Effector memory CD4-positive, alpha-beta T cell (primary cell): ENCODE measurements around the gene ATP1A2.

Experiments used
- DNase-seq, 3 donors: peaks; one replicate each; pipeline ENCODE4 v3.0.0-alpha.2; 2020
- H3K27ac ChIP-seq: 2 replicates; pipeline ENCODE4 v1.7.0; 2013; ENCODE audit warnings: mild to moderate bottlenecking, low read length, moderate library complexity; ENCODE audit not compliant: insufficient read depth, poor library complexity, severe bottlenecking
- H3K27me3 ChIP-seq: replicated peaks from 2 replicates; pipeline ENCODE4 v1.7.0; 2013; ENCODE audit warnings: mild to moderate bottlenecking, low read length; ENCODE audit not compliant: insufficient read depth, control insufficient read depth, poor library complexity, severe bottlenecking
- H3K36me3 ChIP-seq: 2 replicates; pipeline ENCODE4 v1.7.0; 2013; ENCODE audit warnings: mild to moderate bottlenecking, low read length, moderate library complexity; ENCODE audit not compliant: control insufficient read depth, insufficient read depth
- H3K4me1 ChIP-seq: 2 replicates; pipeline ENCODE4 v1.7.0; 2013; ENCODE audit warnings: low read length, mild to moderate bottlenecking; ENCODE audit not compliant: control insufficient read depth, insufficient read depth, poor library complexity, severe bottlenecking
- H3K4me3 ChIP-seq: 2 replicates; pipeline ENCODE4 v1.7.0; 2013; ENCODE audit warnings: low read length, low read depth, mild to moderate bottlenecking; ENCODE audit not compliant: insufficient read depth, poor library complexity, severe bottlenecking
- H3K9me3 ChIP-seq: 2 replicates; pipeline ENCODE4 v1.7.0; 2013; ENCODE audit warnings: mild to moderate bottlenecking, low read length, moderate library complexity; ENCODE audit not compliant: control insufficient read depth

The ATP1A2 gene

DNA sequence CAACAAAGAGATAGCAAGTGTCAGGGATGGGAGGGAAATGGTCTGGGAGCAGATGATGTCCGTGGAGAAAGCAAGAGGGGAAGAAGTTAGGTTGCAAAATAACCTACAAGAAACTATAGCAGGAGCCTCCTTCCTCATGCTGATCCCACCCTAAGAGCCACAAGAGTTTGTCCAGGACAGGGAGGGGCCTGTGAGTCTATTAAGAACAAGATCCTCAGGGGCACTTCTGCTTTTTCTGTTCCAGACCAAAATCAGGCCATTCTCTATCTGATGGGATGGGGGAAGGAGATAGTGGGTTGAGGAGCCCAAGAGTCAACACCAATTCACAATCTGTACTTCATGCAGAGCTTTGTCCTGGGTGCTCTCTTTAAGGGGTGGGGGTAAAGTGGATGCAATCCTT lies 28.1 kb downstream of the ATP1A2 start:
- H3K27me3 ChIP-seq = no peaks in the 10 kb centered on the region
- no peak for DNase-seq
- no peaks in the 10 kb centered on the region for H3K4me1 ChIP-seq
- no peaks in the 10 kb centered on the region for H3K9me3 ChIP-seq
- H3K4me3 ChIP-seq = no peak overlapping the region
- no peak overlapping the region for H3K27ac ChIP-seq
- no peaks in the 10 kb centered on the region for H3K36me3 ChIP-seq

DNA sequence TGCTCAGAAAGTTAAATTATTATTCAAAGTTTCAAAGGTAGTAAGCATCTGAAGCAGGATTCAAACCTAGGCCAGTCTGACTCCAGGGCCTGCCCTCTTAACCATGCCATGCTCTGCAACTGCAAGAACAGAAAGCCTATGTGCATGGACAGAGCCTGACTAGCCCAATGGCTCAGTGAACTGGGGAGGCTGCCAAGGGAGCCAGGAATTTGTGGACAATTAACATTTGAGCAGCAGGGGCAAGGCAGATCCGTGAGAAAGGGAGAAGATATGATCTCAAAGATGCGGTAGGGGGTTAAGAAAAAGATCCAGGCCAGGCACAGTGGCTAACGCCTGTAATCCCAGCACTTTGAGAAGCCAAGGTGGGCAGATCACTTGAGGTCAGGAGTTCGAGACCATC lies 29.4 kb downstream of the ATP1A2 start:
- Histone ChIP-seq H3K36me3 (no peaks in the 10 kb centered on the region), H3K27ac (no peak overlapping the region), H3K4me3 (no peak overlapping the region), H3K27me3 (no peaks in the 10 kb centered on the region), H3K9me3 (no peaks in the 10 kb centered on the region), H3K4me1 (no peaks in the 10 kb centered on the region)
- DNase-seq = no peak

DNA sequence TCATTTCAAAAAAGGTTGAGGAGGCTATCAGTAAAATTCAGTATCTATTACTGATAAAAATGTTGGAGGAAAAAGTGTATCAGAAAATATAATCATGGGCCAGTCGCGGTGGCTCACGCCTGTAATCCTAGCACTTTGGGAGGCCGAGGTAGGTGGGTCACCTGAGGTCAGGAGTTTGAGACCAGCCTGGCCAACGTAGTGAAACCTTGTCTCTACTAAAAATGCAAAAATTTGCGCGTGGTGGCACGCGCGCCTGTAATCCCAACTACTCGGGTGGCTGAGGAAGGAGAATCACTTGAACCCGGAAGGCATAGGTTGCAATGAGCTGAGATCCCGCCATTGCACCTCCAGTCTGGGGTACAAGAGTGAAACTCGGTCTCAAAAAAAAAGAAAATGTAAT lies 30.5 kb downstream of the ATP1A2 start:
- DNase-seq = no peak
- Histone ChIP-seq H3K36me3 (no peaks in the 10 kb centered on the region), H3K4me3 (no peak overlapping the region), H3K27ac (no peak overlapping the region), H3K27me3 (no peaks in the 10 kb centered on the region), H3K9me3 (no peaks in the 10 kb centered on the region), H3K4me1 (no peaks in the 10 kb centered on the region)

DNA sequence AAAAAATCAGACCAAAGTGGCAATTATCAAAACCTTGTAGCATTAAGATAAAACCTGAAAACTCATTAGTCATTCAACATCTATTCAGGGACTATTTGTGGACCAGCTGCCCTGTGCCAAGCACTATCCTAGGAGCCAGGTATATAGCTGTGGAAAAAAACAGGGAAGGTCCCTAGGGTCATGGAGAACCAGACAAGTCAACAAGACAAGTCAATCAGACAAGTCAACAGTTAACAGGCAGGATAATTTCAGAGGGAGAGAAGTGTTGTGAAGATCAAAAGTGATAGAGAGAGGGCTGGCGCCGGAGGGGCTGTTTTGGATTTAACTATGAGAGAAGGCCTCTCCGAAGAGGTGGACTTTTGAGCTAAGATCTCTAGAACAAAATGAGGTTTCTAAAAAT lies 32.6 kb downstream of the ATP1A2 start:
- H3K9me3 ChIP-seq = no peaks in the 10 kb centered on the region
- no peak for DNase-seq
- no peaks in the 10 kb centered on the region for H3K27me3 ChIP-seq
- no peak overlapping the region for H3K27ac ChIP-seq
- H3K36me3 ChIP-seq = no peaks in the 10 kb centered on the region
- no peak overlapping the region for H3K4me3 ChIP-seq
- no peaks in the 10 kb centered on the region for H3K4me1 ChIP-seq

DNA sequence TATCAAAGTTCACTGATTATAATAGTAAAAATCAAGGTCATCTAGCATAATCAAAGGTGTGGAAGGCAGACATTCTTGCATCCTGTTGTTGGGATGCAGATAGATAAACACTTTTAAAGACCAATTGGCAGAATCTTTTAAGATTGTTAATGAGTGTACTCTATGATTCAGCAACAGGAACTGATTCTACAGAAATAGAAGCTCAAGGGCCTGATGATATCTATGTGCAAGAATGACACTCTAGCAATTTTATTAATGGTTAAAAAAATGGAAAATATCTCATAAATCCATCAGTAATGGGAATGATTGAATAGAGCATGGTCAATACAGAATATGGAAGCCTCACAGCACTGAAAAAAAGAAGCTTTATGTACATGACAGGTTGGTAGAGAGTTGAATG lies 33.7 kb downstream of the ATP1A2 start:
- Histone ChIP-seq H3K4me3 (no peak overlapping the region), H3K4me1 (no peaks in the 10 kb centered on the region), H3K9me3 (no peaks in the 10 kb centered on the region), H3K36me3 (no peaks in the 10 kb centered on the region), H3K27ac (no peak overlapping the region), H3K27me3 (no peaks in the 10 kb centered on the region)
- no peak for DNase-seq

DNA sequence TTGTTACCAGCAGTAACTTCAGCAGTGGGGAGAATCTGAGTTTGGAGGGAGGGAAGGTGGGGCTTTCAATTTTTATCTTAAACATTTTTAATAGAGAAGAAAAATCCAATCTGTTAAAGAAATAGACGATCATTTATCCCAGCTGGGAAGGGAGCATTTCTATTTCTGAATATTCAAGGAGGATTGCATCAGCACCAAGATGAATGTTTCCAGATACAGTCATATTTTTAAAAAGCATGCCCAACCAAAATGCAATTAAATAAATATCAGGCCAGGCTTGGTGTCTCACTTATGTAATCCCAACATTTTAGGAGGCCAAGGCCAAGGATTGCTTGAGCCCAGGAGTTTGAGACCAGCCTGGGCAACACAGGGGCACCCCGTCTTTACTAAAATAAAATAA lies 34.2 kb downstream of the ATP1A2 start:
- no peaks in the 10 kb centered on the region for H3K36me3 ChIP-seq
- H3K27me3 ChIP-seq = no peaks in the 10 kb centered on the region
- H3K9me3 ChIP-seq = no peaks in the 10 kb centered on the region
- H3K4me3 ChIP-seq = no peak overlapping the region
- H3K27ac ChIP-seq = no peak overlapping the region
- no peaks in the 10 kb centered on the region for H3K4me1 ChIP-seq
- no peak for DNase-seq

DNA sequence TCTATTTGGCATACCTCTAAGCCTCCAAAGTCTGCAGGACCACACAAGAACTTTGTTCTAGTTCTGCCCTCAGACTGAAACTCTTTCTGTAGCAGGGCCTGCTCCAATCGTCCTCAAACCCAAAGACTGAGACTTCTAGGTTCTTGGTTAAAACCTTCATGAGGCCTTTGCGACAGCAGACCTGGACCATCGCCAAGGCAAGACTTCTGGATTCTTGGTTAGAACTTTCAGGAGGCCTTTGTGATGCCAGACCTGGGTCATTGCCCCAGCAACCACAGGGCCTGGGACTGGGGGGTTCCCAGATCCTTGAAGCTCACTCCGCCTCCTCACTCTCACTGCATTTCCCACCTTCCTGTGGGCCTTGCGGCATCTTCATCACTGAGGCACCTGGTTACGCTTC lies 35.7 kb downstream of the ATP1A2 start, which contains the start of gene ATP1A4:
ATP1A4 (plus strand) TSS at position 301 of the 400 bp plus-strand sequence. CDS start 438 bp downstream, outside the sequence.
- Histone ChIP-seq H3K4me3 (no peak within 1 kb of the TSS), H3K27ac (no peak within 1 kb of the TSS), H3K27me3 (no peaks in the 10 kb centered on the region), H3K9me3 (no peaks in the 10 kb centered on the region), H3K36me3 (no peaks in the 10 kb centered on the region), H3K4me1 (no peaks in the 10 kb centered on the region)
- DNase-seq = no peak

DNA sequence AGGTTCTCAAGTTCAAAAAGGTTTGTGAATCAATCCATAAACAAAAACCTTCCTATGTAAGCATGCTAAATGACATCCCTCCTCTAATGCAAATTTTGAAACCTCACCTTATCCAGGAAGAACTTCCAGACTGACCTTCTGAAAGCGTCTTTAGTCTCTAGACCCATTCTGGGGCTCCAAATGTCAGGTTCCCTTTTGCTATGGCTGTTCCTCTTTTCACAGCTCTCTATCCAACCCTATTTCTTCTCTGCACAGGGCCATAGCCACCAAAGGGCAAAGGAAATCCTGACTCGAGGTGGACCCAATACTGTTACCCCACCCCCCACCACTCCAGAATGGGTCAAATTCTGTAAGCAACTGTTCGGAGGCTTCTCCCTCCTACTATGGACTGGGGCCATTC lies 39.2 kb downstream of the ATP1A2 start:
- DNase-seq = no peak
- no peaks in the 10 kb centered on the region for H3K27me3 ChIP-seq
- no peak overlapping the region for H3K27ac ChIP-seq

DNA sequence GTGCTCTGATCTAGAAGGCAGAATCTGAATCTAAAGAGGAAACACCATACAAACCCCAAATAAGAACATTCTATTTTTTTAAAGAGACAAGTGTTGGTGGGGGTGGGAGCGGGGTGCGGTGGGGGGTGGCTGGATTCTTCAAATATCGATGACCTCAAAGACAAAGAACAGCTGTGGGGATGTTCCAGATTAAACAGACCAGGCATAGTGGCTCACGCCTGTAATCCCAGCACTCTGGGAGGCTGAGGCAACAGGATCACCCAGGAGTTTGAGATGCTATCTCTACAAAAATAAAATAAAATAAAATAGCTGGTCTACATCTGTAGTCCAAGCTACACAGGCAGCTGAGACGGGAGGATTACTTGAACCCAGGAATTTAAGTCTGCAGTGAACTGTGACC lies 40.8 kb downstream of the ATP1A2 start:
- DNase-seq = no peak
- H3K27me3 ChIP-seq = no peaks in the 10 kb centered on the region
- H3K4me1 ChIP-seq = no peaks in the 10 kb centered on the region
- H3K36me3 ChIP-seq = no peaks in the 10 kb centered on the region
- H3K27ac ChIP-seq = no peak overlapping the region
- no peaks in the 10 kb centered on the region for H3K9me3 ChIP-seq
- H3K4me3 ChIP-seq = no peak overlapping the region

More for the DNA sequence above, 39.2 kb downstream of the ATP1A2 start:
- Histone ChIP-seq H3K4me1 (no peaks in the 10 kb centered on the region), H3K4me3 (no peak overlapping the region), H3K36me3 (no peaks in the 10 kb centered on the region), H3K9me3 (no peaks in the 10 kb centered on the region)

DNA sequence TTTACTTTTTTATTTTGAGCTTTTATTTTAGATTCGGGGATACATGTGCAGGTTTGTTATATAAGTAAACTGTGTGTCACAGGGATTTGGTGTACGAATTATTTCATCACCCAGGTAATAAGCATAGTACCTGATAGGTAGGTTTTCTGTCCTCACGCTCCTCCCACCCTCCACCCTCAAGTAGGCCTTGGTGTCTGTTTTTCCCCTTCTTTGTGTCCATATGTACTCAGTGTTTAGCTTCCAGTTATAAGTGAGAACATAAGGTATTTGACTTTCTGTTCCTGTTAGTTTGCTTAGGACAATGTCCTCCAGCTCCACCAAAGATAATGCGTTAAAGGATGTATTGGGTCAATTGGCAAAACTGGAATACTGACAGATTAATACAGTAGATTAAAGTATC lies 41.6 kb downstream of the ATP1A2 start:
- Histone ChIP-seq H3K4me3 (no peak overlapping the region), H3K27me3 (no peaks in the 10 kb centered on the region), H3K9me3 (no peaks in the 10 kb centered on the region), H3K36me3 (no peaks in the 10 kb centered on the region), H3K4me1 (no peaks in the 10 kb centered on the region), H3K27ac (no peak overlapping the region)
- no peak for DNase-seq

DNA sequence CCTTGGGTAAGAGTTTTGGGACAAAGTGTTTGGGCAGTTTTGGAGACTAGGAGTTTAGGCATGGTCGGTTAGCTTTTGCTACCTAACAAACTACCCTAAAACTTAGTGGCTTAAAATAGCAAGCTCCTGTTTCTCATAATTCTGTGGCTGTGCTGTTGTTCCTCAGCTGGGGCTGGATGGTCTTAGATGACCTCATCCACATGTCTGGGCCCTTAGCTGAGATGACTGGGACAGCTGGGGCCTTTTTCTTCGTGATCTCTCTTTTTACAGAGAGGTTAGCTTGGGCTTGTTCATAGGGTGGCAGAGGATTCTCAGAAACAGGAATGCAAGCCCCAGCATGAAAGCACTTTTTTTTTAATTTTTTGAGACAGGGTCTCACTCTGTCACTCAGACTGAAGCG lies 42.5 kb downstream of the ATP1A2 start:
- H3K36me3 ChIP-seq = no peaks in the 10 kb centered on the region
- H3K9me3 ChIP-seq = no peaks in the 10 kb centered on the region
- no peak overlapping the region for H3K4me3 ChIP-seq
- no peak for DNase-seq
- no peaks in the 10 kb centered on the region for H3K4me1 ChIP-seq
- H3K27me3 ChIP-seq = no peaks in the 10 kb centered on the region
- no peak overlapping the region for H3K27ac ChIP-seq
